NCI-H446 treated with DMSO at 0.1 percent for 48 hours (cell line): ENCODE data around the gene DAZAP1.

Experiments
- DNase-seq: peaks from one replicate; lab custom pipeline; 2025; lab: John Stamatoyannopoulos, UW

DAZAP1 gene

GRCh38 chr19:1457892-1458291, 50.5 kb downstream of the DAZAP1 start:
- DNase-seq = no peak

GRCh38 chr19:1459479-1459878, 52.1 kb downstream of the DAZAP1 start:
- no peak for DNase-seq

- no peak for DNase-seq
These were observed 52.9 kb downstream of the DAZAP1 start for GRCh38 chr19:1460033-1460995.

- DNase-seq = no peak
These were observed 54.5 kb downstream of the DAZAP1 start for GRCh38 chr19:1461862-1462261.

- no peak for DNase-seq
These were observed 58.0 kb downstream of the DAZAP1 start for GRCh38 chr19:1465191-1466016.

- DNase-seq = no peak
These were observed 58.7 kb downstream of the DAZAP1 start for GRCh38 chr19:1466018-1466460.

- DNase-seq = no peak
These were observed 59.3 kb downstream of the DAZAP1 start for GRCh38 chr19:1466461-1467214.

- DNase-seq = no peak
These were observed 59.8 kb downstream of the DAZAP1 start for GRCh38 chr19:1467215-1467489.

- no peak for DNase-seq
These were observed 60.3 kb downstream of the DAZAP1 start for GRCh38 chr19:1467490-1468273.

- no peak for DNase-seq
These were observed 61.0 kb downstream of the DAZAP1 start for GRCh38 chr19:1468274-1468820.

GRCh38 chr19:1468821-1469254, 61.5 kb downstream of the DAZAP1 start:
- DNase-seq = no peak

- no peak for DNase-seq
These were observed 62.1 kb downstream of the DAZAP1 start for GRCh38 chr19:1469255-1470054.

- no peak for DNase-seq
These were observed 62.6 kb downstream of the DAZAP1 start for GRCh38 chr19:1470055-1470304.

GRCh38 chr19:1470305-1471009, 63.1 kb downstream of the DAZAP1 start:
- DNase-seq = no peak

- no peak for DNase-seq
These were observed 63.7 kb downstream of the DAZAP1 start for GRCh38 chr19:1471010-1471514.

GRCh38 chr19:1471515-1472160, 64.3 kb downstream of the DAZAP1 start:
- no peak for DNase-seq

GRCh38 chr19:1472231-1473084, 65.1 kb downstream of the DAZAP1 start:
- no peak for DNase-seq
